G401.6 (cell line): ENCODE results near the gene AGPAT4.
"Not testable (repeated sequence)": the region's sequence is repeated elsewhere in the genome, so short reads cannot be mapped to it uniquely, and the experiment has no call there.

Experiments used
- FAIRE-seq: peaks from 2 replicates; lab custom pipeline; 2012; peaks lifted over from hg19 to GRCh38; lab: Jason Lieb, UNC

The AGPAT4 gene

GRCh38 chr6:161200610-161201370, 73.1 kb downstream of the AGPAT4 start:
- no peak for FAIRE-seq

- FAIRE-seq = no peak
Measured at GRCh38 chr6:161199850-161200249, 74.0 kb downstream of the AGPAT4 start.

GRCh38 chr6:161198783-161199460, 74.9 kb downstream of the AGPAT4 start:
- no peak for FAIRE-seq

- no peak for FAIRE-seq
Measured at GRCh38 chr6:161198176-161198575, 75.7 kb downstream of the AGPAT4 start.

GRCh38 chr6:161195386-161195785, 78.5 kb downstream of the AGPAT4 start:
- no peak for FAIRE-seq

- FAIRE-seq = no peak
Measured at GRCh38 chr6:161194374-161194773, 79.5 kb downstream of the AGPAT4 start.

- no peak for FAIRE-seq
Measured at GRCh38 chr6:161192636-161193411, 81.0 kb downstream of the AGPAT4 start.

- FAIRE-seq = no peak
Measured at GRCh38 chr6:161191671-161192070, 82.2 kb downstream of the AGPAT4 start.

GRCh38 chr6:161191007-161191406, 82.9 kb downstream of the AGPAT4 start:
- FAIRE-seq = no peak

GRCh38 chr6:161189891-161190290, 84.0 kb downstream of the AGPAT4 start:
- no peak for FAIRE-seq

- no peak for FAIRE-seq
Measured at GRCh38 chr6:161188547-161189465, 85.1 kb downstream of the AGPAT4 start.

GRCh38 chr6:161186173-161186769, 87.6 kb downstream of the AGPAT4 start:
- no peak for FAIRE-seq

GRCh38 chr6:161181121-161181520, 92.7 kb downstream of the AGPAT4 start:
- no peak for FAIRE-seq

- FAIRE-seq = not testable (repeated sequence)
Measured at GRCh38 chr6:161178155-161178554, 95.7 kb downstream of the AGPAT4 start.

GRCh38 chr6:161176428-161176827, 97.4 kb downstream of the AGPAT4 start:
- not testable (repeated sequence) for FAIRE-seq

- not testable (repeated sequence) for FAIRE-seq
Measured at GRCh38 chr6:161172769-161173168, 101.1 kb downstream of the AGPAT4 start.

GRCh38 chr6:161171207-161171606, 102.7 kb downstream of the AGPAT4 start:
- no peak for FAIRE-seq

- FAIRE-seq = no peak
Measured at GRCh38 chr6:161169696-161170095, 104.2 kb downstream of the AGPAT4 start.

GRCh38 chr6:161169035-161169434, 104.8 kb downstream of the AGPAT4 start:
- FAIRE-seq = no peak

- no peak for FAIRE-seq
Measured at GRCh38 chr6:161168281-161168891, 105.5 kb downstream of the AGPAT4 start.

GRCh38 chr6:161166677-161167076, 107.2 kb downstream of the AGPAT4 start:
- FAIRE-seq = no peak
